Measurements from ENCODE around the gene LDHB.
"Not testable (repeated sequence)": the region's sequence is repeated elsewhere in the genome, so short reads cannot be mapped to it uniquely, and the experiment has no call there.

The LDHB gene

GRCh38 chr12:21650997-21651396 lies 6.6 kb downstream of the LDHB start:
- TF ChIP-seq, protein P1, sequence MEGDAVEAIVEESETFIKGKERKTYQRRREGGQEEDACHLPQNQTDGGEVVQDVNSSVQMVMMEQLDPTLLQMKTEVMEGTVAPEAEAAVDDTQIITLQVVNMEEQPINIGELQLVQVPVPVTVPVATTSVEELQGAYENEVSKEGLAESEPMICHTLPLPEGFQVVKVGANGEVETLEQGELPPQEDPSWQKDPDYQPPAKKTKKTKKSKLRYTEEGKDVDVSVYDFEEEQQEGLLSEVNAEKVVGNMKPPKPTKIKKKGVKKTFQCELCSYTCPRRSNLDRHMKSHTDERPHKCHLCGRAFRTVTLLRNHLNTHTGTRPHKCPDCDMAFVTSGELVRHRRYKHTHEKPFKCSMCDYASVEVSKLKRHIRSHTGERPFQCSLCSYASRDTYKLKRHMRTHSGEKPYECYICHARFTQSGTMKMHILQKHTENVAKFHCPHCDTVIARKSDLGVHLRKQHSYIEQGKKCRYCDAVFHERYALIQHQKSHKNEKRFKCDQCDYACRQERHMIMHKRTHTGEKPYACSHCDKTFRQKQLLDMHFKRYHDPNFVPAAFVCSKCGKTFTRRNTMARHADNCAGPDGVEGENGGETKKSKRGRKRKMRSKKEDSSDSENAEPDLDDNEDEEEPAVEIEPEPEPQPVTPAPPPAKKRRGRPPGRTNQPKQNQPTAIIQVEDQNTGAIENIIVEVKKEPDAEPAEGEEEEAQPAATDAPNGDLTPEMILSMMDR (conservative IDR thresholded peaks at IDR 0.05; ENCODE audit: control insufficient read depth, insufficient read depth, low read depth, low read length) = no peak
- H3K4me3 ChIP-seq (ENCODE audit: control insufficient read depth, low read depth, low read length) = no peak overlapping the region
- DNase-seq (ENCODE audit: low read depth) = no peak

DNA sequence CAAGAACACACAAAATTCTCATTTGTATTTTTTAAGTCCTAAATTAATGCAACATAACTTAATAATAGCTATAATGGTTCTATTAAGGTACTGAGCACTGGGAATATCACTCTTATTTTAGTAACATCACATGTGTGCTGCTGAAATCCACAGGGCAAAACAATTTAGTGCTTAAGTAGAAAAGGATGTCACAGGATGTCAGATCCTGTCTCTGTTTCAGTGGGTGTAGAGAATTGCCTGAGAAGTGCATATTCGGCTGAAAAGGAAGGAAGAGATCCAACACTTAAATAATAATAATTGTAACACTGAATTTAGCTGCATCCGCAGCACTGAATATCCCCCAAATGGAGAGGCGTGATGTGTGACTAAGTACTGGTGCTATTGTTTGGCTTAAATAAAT lies 8.6 kb downstream of the LDHB start:
- TF ChIP-seq, protein P1 (conservative IDR thresholded peaks at IDR 0.05; ENCODE audit: control insufficient read depth, insufficient read depth, low read depth, low read length) = no peak
- no peak overlapping the region for H3K4me3 ChIP-seq (ENCODE audit: control insufficient read depth, low read depth, low read length)
- DNase-seq (ENCODE audit: low read depth) = no peak

- TF ChIP-seq, protein P1 (conservative IDR thresholded peaks at IDR 0.05; ENCODE audit: control insufficient read depth, insufficient read depth, low read depth, low read length) = no peak
- no peak for DNase-seq (ENCODE audit: low read depth)
- H3K4me3 ChIP-seq (ENCODE audit: control insufficient read depth, low read depth, low read length) = no peak overlapping the region
Measured at GRCh38 chr12:21648378-21648777, 9.3 kb downstream of the LDHB start.

DNA sequence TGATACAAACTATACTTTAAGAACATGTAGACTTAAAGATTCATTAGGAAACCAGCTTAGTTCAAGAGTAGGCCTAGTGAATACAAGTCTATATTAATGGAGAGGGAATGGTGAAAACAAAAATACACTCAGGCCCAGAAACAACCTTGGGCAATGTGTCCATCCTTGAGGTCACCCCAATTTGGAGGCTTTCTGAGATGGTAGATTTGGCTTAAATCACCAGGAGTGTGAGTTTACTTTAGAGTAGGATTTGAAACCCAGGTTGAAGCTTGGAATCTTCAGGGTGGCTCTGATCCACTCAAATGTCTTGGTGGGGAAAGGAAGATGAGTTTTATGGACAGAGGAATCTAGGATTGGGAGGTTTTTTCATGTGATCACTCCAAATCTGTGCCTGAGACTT lies 10.5 kb downstream of the LDHB start:
- DNase-seq (ENCODE audit: low read depth) = no peak
- H3K4me3 ChIP-seq (ENCODE audit: control insufficient read depth, low read depth, low read length) = no peak overlapping the region
- TF ChIP-seq, protein P1 (conservative IDR thresholded peaks at IDR 0.05; ENCODE audit: control insufficient read depth, insufficient read depth, low read depth, low read length) = no peak

DNA sequence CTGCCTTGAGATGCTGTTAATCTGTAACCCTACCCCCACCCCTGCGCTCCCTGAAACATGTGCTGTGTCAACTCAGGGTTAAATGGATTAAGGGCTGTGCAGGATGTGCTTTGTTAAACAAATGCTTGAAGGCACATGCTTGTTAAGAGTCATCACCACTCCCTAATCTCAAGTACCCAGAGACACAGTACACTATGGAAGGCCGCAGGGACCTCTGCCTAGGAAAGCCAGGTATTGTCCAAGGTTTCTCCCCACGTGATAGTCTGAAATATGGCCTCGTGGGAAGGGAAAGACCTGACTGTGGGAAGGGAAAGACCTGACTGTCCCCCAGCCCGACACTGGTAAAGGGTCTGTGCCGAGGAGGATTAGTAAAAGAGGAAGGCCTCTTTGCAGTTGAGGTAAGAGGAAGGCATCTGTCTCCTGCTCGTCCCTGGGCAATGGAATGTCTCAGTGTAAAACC lies 12.6 kb downstream of the LDHB start:
- not testable (repeated sequence) for DNase-seq (ENCODE audit: low read depth); H3K4me3 ChIP-seq (ENCODE audit: control insufficient read depth, low read depth, low read length)

GRCh38 chr12:21644516-21644915 lies 13.1 kb downstream of the LDHB start:
- DNase-seq (ENCODE audit: low read depth) = peak; percentile 33
- TF ChIP-seq, protein P1 (conservative IDR thresholded peaks at IDR 0.05; ENCODE audit: control insufficient read depth, insufficient read depth, low read depth, low read length) = no peak
- no peak overlapping the region for H3K4me3 ChIP-seq (ENCODE audit: control insufficient read depth, low read depth, low read length)

DNA sequence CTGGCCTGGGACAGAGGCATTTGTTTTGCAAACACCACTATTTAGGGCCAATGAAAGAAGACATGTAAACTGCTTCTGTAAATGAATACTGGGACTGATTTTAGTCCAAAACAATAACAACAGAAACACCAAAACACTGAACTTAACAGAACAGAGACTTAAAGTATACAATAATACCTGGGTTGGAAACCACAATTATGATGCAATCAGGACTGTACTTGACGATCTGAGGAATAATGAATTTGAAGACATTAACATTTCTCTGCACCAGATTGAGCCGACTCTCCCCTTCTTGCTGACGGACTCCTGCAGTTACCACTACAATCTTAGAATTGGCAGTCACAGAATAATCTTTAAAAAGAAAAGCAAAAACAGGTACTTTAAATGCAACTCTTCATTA lies 13.9 kb downstream of the LDHB start:
- TF ChIP-seq, protein P1 (conservative IDR thresholded peaks at IDR 0.05; ENCODE audit: control insufficient read depth, insufficient read depth, low read depth, low read length) = no peak
- DNase-seq (ENCODE audit: low read depth) = no peak
- H3K4me3 ChIP-seq (ENCODE audit: control insufficient read depth, low read depth, low read length) = no peak overlapping the region
